GM12801 (cell line): ENCODE data around the gene ADAM19.

Experiments used
- TF ChIP-seq, protein P1 (sequence below): IDR thresholded peaks from one replicate; pipeline ENCODE4 v1.5.1; 2011; ENCODE audit warnings: control low read depth; ENCODE audit not compliant: insufficient read length; ENCODE audit errors: extremely low read depth

Gene ADAM19

DNA sequence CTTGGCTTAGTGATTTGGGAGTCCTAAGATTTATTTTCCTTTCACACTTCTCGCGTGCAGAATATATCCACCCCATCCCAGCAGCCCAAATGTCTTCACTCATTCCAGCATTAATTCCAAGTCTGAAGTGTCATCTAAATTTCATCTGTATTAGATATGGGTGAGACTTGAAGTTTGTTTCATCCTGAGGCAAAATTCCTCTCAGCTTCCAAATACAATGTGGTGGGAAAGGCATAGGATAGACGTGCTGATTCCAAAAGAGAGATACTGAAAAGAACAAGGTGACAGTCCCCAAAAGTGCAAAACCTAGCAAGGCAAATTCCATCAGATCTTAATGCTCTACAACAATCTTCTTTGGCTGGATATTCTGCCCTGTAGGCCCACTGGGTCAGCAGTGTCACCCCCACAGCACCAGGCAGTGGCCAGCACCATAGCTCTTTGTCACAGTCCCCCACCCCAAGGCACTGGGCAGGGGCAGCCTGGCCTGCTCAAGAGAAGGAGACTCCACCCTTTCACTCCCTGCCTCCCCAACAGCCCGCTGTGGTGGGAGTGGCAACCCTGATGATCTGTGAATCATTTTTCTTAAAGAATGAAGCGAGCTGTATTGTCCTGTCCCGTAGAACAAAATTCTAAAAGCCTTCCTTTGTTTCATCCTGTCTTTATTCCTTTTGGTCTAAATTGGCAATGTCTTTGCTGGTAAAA, 2.7 kb upstream of the ADAM19 start:
- TF ChIP-seq, protein P1, sequence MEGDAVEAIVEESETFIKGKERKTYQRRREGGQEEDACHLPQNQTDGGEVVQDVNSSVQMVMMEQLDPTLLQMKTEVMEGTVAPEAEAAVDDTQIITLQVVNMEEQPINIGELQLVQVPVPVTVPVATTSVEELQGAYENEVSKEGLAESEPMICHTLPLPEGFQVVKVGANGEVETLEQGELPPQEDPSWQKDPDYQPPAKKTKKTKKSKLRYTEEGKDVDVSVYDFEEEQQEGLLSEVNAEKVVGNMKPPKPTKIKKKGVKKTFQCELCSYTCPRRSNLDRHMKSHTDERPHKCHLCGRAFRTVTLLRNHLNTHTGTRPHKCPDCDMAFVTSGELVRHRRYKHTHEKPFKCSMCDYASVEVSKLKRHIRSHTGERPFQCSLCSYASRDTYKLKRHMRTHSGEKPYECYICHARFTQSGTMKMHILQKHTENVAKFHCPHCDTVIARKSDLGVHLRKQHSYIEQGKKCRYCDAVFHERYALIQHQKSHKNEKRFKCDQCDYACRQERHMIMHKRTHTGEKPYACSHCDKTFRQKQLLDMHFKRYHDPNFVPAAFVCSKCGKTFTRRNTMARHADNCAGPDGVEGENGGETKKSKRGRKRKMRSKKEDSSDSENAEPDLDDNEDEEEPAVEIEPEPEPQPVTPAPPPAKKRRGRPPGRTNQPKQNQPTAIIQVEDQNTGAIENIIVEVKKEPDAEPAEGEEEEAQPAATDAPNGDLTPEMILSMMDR = no peak

DNA sequence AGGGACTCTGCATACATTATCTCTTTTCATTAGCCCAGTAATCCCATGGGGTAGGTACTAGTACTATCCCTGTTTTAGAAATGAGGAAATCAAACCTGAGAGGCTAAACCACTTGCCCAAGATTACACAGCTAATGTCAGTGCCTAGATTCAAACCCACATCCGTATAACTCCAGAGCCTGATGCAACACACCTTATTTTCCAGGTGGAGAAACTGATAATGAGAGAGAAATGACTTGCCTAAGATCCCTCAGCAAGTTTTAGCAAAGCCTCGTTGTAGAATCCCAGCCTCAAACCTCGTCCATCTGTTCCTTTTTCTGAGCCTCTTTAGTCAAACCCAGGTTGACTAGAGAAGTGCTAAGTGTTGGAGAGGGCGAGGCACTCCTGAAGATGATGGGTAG, 1.1 kb upstream of the ADAM19 start:
- TF ChIP-seq, protein P1 = no peak

DNA sequence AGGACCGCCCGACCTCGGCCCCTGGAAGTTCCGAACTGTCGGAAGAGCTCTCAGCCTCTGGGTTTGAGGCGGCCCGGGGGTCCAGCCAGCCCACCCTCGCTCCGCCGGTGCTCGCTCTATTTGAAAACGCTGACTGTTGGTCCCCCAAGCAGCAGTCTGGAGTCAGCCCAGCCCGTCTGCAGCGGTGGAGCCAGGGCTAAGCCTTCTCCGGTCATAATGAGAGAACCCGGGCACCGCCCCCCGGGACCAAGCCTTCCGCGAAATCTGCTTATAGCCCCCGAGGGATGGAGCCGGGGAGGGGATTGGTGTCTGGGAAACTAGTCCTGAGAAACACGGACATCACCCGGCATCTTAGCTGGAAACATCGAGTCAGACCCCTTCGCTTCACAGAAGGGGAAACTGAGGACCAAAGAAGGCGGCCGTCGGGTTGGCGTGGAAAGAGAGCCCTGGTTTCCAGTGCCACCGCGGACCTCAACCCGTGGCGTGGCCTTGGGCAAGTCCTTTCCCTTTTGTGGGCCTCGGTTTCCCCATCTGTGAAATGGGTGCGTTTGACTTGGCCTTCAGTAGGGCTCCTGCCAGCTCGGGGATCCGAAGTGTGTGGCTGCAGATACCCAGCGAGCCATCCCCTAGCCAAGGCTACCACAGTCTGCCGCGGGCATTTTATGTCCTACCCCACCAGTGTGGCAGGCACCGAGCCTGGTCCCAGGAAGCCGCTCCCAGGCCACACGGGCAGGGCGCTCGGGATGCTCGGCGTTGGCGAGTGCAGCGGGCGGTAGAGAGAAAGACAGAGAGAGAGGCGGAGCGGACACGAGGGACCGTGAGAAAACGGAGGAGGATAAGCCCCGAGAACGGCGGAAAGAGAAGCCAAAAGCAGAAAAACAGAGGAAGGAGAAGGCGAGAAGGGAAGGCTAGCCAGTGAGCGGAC, 857 bp downstream of the ADAM19 start:
- TF ChIP-seq, protein P1 = no peak

DNA sequence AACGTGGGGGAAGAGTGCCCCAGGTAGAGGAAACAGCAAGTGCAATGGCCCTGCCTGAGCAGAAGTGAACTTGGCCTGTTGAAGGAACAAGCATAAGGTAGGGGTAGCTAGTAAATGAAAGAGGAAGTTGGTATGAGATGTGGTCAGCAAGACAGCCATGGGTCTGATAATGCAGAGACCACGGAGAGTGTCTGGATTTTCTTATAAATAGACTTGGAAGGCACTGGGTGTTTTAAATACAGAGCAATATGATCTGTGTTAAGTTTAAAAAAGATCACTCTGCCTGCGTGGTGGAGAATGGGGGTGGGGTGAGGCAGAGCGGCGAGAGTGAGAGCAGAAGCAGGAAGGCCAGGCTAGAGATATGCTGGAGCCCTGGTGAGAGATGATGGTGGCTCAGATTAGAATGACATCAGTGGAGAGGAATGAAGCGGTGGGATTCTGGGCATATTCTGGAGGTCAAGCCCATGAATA, 4.2 kb downstream of the ADAM19 start:
- TF ChIP-seq, protein P1 = no peak

DNA sequence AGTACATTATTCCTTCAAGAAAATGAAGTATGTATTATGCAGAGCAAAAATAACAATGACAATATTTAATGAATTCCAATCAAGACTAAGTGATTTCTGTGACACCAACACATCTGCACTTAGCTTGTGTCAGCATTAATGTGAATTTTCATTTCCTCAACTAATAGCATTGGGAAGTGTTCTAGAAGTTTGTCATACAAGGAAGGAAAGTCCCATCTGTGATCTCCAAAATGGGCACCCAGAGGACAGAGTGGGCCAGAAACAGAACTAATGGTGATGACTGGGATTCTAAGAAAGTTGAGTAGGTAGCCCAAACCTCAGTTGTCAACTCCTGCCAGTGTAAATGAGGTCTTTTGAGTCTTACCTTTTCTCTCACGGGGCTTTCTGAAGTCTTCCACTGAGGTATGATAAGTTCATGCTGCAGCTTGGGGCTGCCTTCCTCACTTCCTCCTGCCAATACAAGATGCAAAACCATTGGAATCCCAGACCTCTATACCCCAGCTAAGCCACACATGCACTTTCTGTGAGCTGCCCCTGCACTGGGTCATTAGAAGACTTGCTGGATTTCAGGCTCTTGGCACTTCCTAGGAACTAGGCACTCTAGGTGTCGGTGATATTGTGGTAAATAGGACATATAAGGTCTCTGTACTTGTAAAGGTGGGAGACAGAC, 4.9 kb downstream of the ADAM19 start:
- TF ChIP-seq, protein P1 = no peak

DNA sequence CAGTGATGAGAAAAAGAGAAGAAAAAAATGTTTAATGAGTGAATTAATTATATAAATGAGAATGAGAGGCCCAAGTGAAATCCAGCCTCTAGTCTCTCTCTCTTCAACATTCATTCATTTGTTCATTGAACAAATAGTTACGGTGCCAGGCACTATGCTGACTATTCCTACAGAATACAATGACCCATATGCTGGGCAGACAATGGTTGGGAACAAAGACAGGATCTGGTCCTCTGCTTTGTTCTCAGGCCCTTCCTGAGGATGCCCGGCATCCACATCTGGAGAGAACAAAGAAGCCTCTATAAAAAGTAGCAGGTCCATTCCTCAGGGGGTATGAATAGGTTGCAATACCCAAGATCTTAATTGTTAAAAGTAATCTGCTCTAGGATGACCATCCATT, 6.9 kb downstream of the ADAM19 start:
- TF ChIP-seq, protein P1 = no peak

DNA sequence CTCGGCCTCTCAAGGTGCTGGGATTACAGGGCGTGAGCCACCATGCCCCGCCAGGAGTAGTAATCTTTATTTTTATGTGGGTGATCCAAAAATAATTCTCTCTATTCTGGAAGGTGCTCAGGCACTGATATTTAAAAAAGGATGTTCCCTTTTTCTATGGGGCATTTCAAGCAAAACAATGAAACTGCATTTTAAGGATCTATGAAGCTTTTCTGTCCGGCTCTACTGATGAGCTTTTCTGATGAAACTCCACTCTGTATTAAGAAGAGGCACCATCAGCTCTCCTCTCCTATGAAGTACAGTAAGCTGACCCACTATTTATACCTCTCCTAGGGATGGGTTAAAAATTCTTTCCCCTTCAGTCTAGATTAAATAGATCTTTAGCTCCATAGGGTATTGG, 7.4 kb downstream of the ADAM19 start:
- TF ChIP-seq, protein P1 = no peak
